ENCODE data around the gene KIAA0040. TPM values are rescaled to one million over a fixed set of nuclear protein-coding genes. Genes with fewer than 3 reads are reported as not detected.
A peak's percentile ranks its signal among the peaks of the same experiment; 100 is the strongest.

Gene KIAA0040
- total RNA-seq, 1 donor = 1.1 TPM

GRCh38 chr1:175150596-175151319 lies 41.8 kb downstream of the KIAA0040 start:
- no peaks in the 10 kb centered on the region for H3K27me3 ChIP-seq (ENCODE audit: insufficient read depth, low read length)
- H2AFZ ChIP-seq (ENCODE audit: low read length) = no peak overlapping the region
- no peaks in the 10 kb centered on the region for H3K79me2 ChIP-seq (ENCODE audit: insufficient read depth, low read length)
- H3K27ac ChIP-seq (ENCODE audit: low read depth, low read length) = no peak overlapping the region
- H3K9me3 ChIP-seq (ENCODE audit: low read depth, low read length) = no peaks in the 10 kb centered on the region
- H3K4me1 ChIP-seq (ENCODE audit: insufficient read depth, low read length) = peaks cover 9% of the 10 kb centered on the region
- no peaks in the 10 kb centered on the region for H4K20me1 ChIP-seq (ENCODE audit: insufficient read depth, low read length)
- H3K4me3 ChIP-seq (ENCODE audit: insufficient read depth, low read length) = no peak overlapping the region
- DNase-seq (ENCODE audit: insufficient read length, low spot score, missing footprints) = peak; percentile 93
- H3K4me2 ChIP-seq (ENCODE audit: insufficient read depth, low read length) = no peak overlapping the region
- no peaks in the 10 kb centered on the region for H3K36me3 ChIP-seq (ENCODE audit: insufficient read depth, low read length)
- TF ChIP-seq CTCF (IDR thresholded peaks at IDR 0.05; ENCODE audit: extremely low read depth, low read depth, low read length) = no peak

GRCh38 chr1:175148068-175148467 lies 44.5 kb downstream of the KIAA0040 start:
- Histone ChIP-seq H3K4me3 (ENCODE audit: insufficient read depth, low read length) (no peak overlapping the region), H3K4me2 (ENCODE audit: insufficient read depth, low read length) (no peak overlapping the region), H3K4me1 (ENCODE audit: insufficient read depth, low read length) (peaks cover 9% of the 10 kb centered on the region), H3K36me3 (ENCODE audit: insufficient read depth, low read length) (no peaks in the 10 kb centered on the region), H3K79me2 (ENCODE audit: insufficient read depth, low read length) (no peaks in the 10 kb centered on the region), H2AFZ (ENCODE audit: low read length) (no peak overlapping the region), H4K20me1 (ENCODE audit: insufficient read depth, low read length) (no peaks in the 10 kb centered on the region), H3K9me3 (ENCODE audit: low read depth, low read length) (no peaks in the 10 kb centered on the region), H3K27me3 (ENCODE audit: insufficient read depth, low read length) (no peaks in the 10 kb centered on the region), H3K27ac (ENCODE audit: low read depth, low read length) (no peak overlapping the region)
- no peak for TF ChIP-seq CTCF (IDR thresholded peaks at IDR 0.05; ENCODE audit: extremely low read depth, low read depth, low read length)
- DNase-seq (ENCODE audit: insufficient read length, low spot score, missing footprints) = no peak

GRCh38 chr1:175147569-175147968 lies 45.0 kb downstream of the KIAA0040 start:
- no peaks in the 10 kb centered on the region for H3K9me3 ChIP-seq (ENCODE audit: low read depth, low read length)
- H3K4me3 ChIP-seq (ENCODE audit: insufficient read depth, low read length) = no peak overlapping the region
- no peaks in the 10 kb centered on the region for H4K20me1 ChIP-seq (ENCODE audit: insufficient read depth, low read length)
- H3K4me1 ChIP-seq (ENCODE audit: insufficient read depth, low read length) = peaks cover 9% of the 10 kb centered on the region
- H3K27ac ChIP-seq (ENCODE audit: low read depth, low read length) = no peak overlapping the region
- H3K27me3 ChIP-seq (ENCODE audit: insufficient read depth, low read length) = no peaks in the 10 kb centered on the region
- H3K4me2 ChIP-seq (ENCODE audit: insufficient read depth, low read length) = no peak overlapping the region
- H3K79me2 ChIP-seq (ENCODE audit: insufficient read depth, low read length) = no peaks in the 10 kb centered on the region
- TF ChIP-seq CTCF (IDR thresholded peaks at IDR 0.05; ENCODE audit: extremely low read depth, low read depth, low read length) = no peak
- DNase-seq (ENCODE audit: insufficient read length, low spot score, missing footprints) = no peak
- H2AFZ ChIP-seq (ENCODE audit: low read length) = no peak overlapping the region
- H3K36me3 ChIP-seq (ENCODE audit: insufficient read depth, low read length) = no peaks in the 10 kb centered on the region

GRCh38 chr1:175146529-175147213 lies 45.9 kb downstream of the KIAA0040 start:
- Histone ChIP-seq H3K27me3 (ENCODE audit: insufficient read depth, low read length) (no peaks in the 10 kb centered on the region), H3K4me3 (ENCODE audit: insufficient read depth, low read length) (no peak overlapping the region), H3K36me3 (ENCODE audit: insufficient read depth, low read length) (no peaks in the 10 kb centered on the region), H3K27ac (ENCODE audit: low read depth, low read length) (no peak overlapping the region), H2AFZ (ENCODE audit: low read length) (no peak overlapping the region), H3K4me1 (ENCODE audit: insufficient read depth, low read length) (peaks cover 9% of the 10 kb centered on the region), H4K20me1 (ENCODE audit: insufficient read depth, low read length) (no peaks in the 10 kb centered on the region), H3K79me2 (ENCODE audit: insufficient read depth, low read length) (no peaks in the 10 kb centered on the region), H3K9me3 (ENCODE audit: low read depth, low read length) (no peaks in the 10 kb centered on the region), H3K4me2 (ENCODE audit: insufficient read depth, low read length) (no peak overlapping the region)
- TF ChIP-seq CTCF (IDR thresholded peaks at IDR 0.05; ENCODE audit: extremely low read depth, low read depth, low read length) = peak; percentile 90
- peak; percentile 90 for DNase-seq (ENCODE audit: insufficient read length, low spot score, missing footprints)

Measured in osteoblast (primary cell).